HG02943 (cell line): ENCODE data around the gene MYCN.
"Not testable (repeated sequence)": the region's sequence is repeated elsewhere in the genome, so short reads cannot be mapped to it uniquely, and the experiment has no call there.

Experiments used
- ATAC-seq: cut with Tn5 transposase; IDR thresholded peaks from one replicate; pipeline ENCODE4 v1.9.1; 2021; ENCODE audit warnings: mild to moderate bottlenecking, low read depth, moderate library complexity; ENCODE audit not compliant: unreplicated experiment

MYCN gene

GRCh38 chr2:15939854-15940660 is at the start of gene MYCN:
MYCN (plus strand) TSS chr2:15940550; CDS start chr2:15942065, 1,515 bp downstream.
- ATAC-seq = no peak

- ATAC-seq = no peak
Observed at GRCh38 chr2:15890936-15891905, 49.1 kb upstream of the MYCN start.

- no peak for ATAC-seq
Observed at GRCh38 chr2:15892151-15892880, 48.0 kb upstream of the MYCN start.

- no peak for ATAC-seq
Observed at GRCh38 chr2:15893085-15893484, 47.3 kb upstream of the MYCN start.

DNA sequence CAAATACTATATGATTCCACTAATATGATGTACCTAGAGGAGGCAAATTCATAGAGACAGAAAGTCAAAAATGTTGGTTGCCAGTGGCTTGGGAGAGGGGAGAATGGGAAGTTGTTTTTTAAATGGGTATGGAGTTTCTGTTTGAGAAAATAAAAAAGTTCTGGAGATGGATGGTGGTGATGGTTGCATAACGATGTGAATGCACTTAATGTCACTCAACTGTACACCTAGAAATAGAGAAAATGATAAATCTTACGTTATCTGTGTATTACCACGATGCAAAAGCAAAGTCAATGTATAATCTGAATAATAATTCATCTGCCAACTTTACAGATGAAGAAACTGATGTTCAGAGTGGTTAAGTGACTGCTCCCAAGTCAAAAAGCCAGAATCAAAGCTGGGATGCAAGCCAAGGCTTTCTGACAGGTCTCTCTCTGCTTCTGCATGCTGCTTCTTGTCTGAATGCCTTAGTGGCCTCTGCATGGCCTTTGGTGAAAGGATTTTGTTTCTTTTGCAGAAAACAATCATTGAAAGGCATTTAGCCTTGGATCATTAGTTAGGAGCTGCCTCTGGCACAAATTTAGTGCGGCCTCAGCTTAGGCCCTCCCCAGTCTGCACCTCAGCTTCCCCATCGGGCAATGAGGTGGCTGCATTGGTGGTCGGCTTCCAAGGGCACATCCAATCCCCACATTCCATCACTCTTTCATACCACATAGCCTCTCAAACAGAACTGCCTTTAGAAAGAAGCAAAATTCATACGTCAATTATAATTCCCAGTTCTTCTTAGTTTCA is 46.5 kb upstream of the MYCN start:
- no peak for ATAC-seq

DNA sequence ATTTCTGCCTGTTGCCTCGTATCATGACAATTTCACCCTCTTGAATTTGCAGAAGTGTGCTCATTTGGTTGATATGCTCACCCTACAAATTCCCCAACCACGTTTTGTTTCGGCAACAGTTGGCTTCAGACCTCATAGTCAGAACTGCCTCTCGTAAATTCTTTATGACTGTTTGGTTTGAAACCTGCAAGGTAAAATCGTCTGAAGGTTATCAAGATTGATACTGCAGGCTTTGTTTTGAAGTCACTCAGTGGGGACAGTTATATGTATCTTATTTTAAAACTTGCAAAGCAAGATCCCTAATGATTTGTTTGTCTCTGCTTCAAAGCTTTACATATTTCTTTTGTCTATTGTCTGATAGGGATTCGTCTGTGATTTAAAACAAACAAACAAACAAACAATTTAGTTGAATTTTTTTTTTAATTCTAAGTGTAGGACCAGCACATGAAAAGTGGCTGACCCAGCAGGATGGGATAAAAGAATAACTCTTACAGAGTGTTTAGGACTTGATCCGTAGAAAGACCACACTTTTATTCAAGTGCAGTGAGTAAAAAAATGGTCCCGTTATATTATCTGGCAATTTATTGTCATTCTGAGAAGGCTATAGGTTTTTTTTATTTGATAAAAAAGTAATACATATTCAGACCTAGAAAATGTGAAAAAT is 45.7 kb upstream of the MYCN start:
- no peak for ATAC-seq

DNA sequence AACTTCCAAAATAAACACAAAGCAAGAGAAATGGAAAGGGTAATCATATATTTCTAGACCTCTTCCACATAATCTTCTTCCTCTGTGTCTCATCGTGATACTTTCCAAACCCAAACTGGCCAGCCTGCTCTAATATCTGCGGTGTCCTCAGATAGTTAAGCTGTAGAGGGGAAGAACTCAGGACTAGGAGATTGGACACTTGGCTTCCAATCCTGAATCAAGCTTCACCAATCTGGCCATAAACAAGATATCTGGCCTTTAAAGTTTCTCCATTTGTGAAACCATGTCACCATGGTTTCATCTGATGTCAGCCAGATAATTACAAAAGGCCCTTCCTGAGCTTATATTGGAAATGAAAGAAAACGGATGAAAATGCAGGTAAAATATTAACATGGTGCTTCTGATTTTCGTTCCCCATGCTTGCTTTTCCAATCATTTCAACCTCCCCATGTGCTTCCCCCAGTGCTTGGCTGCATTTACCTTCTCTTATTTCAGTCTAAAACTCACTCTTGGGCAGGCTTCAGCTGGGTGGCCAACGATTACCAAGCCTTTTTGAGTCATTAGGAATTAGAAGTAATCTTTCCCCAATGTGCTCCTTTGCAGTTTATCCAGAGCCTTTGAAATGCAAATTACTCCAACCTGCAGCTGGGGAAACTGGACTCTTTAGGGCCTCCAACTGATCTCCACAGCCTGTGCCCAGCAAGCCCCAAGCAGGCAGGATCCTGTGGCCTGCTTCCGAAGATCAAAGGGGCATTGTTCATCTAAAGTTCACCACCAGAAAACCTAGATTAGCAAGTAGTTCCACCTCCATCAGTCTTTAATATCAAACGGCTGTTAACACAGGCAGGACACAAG is 44.5 kb upstream of the MYCN start:
- no peak for ATAC-seq

DNA sequence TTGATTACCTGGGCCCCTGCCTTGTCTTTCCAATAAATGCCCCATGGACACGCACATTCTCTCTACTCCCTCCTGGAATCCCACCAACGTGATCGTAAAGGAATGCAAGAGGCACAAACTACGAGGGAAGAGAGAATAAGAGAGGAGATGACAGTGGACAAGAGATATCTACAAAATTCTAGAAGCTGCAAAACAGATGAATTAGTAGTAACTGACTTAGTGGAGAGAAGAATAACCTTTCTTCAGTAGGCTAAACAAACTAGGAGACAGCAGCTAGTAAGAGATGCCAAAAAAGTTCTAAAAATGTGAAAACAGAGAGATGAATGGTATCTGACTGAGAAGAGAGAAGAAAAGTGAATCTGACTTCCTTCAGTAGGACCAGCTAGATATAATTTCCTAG is 43.5 kb upstream of the MYCN start:
- ATAC-seq = no peak

GRCh38 chr2:15897431-15898098 is 42.8 kb upstream of the MYCN start:
- no peak for ATAC-seq

GRCh38 chr2:15899327-15899612 is 41.1 kb upstream of the MYCN start:
- ATAC-seq = no peak

- no peak for ATAC-seq
Observed at GRCh38 chr2:15899751-15900493, 40.4 kb upstream of the MYCN start.

- no peak for ATAC-seq
Observed at GRCh38 chr2:15901095-15901807, 39.1 kb upstream of the MYCN start.

GRCh38 chr2:15901808-15902130 is 38.6 kb upstream of the MYCN start:
- no peak for ATAC-seq

GRCh38 chr2:15903910-15904309 is 36.4 kb upstream of the MYCN start:
- not testable (repeated sequence) for ATAC-seq

GRCh38 chr2:15905267-15905645 is 35.1 kb upstream of the MYCN start:
- ATAC-seq = no peak

DNA sequence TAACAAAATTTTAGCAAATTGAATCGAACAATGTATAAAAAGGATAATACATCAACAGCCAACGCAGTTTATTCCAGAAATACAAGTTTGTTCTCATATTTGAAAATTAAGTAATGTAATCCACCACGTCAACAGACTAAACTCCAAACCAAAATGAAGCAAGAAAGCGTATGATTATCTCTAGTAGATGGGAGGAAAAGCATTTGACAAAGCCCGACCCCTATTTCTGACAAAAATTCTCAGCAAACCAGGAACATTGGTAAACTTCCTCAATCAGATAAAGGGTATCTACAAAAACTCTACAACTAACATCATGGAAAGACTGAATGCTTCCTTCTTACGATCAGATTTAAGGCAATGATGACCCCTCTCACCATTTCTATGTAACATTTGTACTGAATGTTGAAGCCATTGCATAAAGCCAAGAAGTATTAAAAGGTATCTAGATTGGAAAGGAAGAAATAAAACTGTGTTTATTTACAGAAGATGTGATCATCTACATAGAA is 34.3 kb upstream of the MYCN start:
- no peak for ATAC-seq

DNA sequence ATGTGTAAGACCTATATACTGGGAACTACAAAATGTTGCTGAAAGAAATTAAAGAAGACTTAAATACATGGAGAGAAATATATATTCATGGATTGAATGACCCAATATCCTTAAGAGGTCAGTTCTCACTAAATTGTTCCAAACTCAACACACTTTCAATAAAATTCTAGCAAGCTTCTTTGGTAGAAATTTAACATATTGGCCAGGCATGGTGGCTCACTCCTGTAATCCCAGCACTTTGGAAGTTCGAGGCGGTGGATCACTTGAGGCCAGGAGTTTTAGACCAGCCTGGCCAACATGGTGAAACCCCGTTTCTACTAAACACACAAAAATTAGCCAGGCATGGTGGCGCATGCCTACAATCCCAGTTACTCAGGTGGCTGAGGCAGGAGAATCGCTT is 33.6 kb upstream of the MYCN start:
- no peak for ATAC-seq
